Muscle layer of colon (tissue), 2 donors: Measurements from ENCODE around the gene SAP130.

Experiments
- H3K27ac ChIP-seq: one replicate; pipeline ENCODE4 v1.7.0; 2013; ENCODE audit warnings: low read depth, mild to moderate bottlenecking, low read length, moderate library complexity
- H3K27me3 ChIP-seq, 2 donors: one replicate each; pipeline ENCODE4 v1.7.0; 2013; ENCODE audit warnings: low read length in 2 of 2, mild to moderate bottlenecking in 2 of 2; ENCODE audit not compliant: insufficient read depth in 2 of 2, control insufficient read depth in 1 of 2
- H3K36me3 ChIP-seq: one replicate; pipeline ENCODE4 v1.7.0; 2013; ENCODE audit warnings: mild to moderate bottlenecking, low read length; ENCODE audit not compliant: insufficient read depth
- H3K4me1 ChIP-seq: one replicate; pipeline ENCODE4 v1.7.0; 2013; ENCODE audit warnings: mild to moderate bottlenecking, low read length; ENCODE audit not compliant: insufficient read depth
- H3K4me3 ChIP-seq, 2 donors: one replicate each; pipeline ENCODE4 v1.7.0; 2013; ENCODE audit warnings: low read length in 2 of 2, low read depth in 1 of 2, mild to moderate bottlenecking in 1 of 2, moderate library complexity in 1 of 2
- H3K9ac ChIP-seq: one replicate; pipeline ENCODE4 v1.7.0; 2013; ENCODE audit warnings: low read length
- H3K9me3 ChIP-seq: one replicate; pipeline ENCODE4 v1.7.0; 2013; ENCODE audit warnings: mild to moderate bottlenecking, low read length
- donor health status: abdominal sarcoma.
- donor health status: Adenocarcinoma of cecum.

The SAP130 gene

DNA sequence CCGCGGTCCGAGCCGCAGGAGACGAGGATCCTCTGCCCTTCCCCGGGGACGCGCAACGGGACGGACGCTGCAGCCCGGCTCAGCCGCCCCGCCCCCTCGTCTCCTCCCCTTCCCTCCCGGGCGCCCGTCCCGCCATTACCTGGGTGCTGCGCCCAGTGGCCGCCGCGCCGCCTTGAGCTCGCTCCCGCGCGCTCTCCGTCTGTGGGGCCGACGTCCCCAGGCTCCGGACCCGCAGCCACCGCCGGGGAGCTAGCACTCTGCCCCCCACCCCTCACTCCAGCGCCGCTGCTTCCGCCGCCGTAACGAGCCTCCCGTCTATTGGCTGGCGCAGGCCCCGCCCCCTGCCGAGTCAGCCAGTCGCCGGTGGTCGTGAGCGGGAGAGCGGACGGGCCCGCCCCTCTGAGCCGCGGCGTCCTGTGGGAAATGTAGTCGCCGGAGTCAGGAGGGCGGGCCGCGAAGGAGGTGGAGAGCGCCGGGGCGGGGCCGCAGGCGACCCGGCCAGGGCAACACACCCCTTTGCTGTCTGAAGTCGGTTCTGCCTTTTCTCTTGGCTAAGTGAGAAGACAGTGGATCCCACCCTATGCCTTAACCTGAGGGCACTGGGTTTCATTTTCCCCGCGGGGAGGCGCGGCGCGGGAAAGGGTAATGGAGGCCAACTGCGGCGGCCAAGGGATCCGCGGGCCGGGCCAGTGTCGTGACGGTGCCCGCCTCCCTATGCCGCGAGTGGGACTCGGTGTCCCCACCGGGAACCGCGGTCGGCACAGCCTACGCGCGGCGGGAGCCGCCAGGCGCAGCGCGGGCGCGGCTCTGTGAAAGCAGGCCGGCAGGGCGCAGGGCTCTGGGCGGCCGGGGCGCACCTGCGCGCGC, at the start of gene SAP130:
Gene SAP130 (minus strand): TSS at position 259 of the 867 bp plus-strand sequence. CDS start 1,767 bp downstream, outside the sequence.
- Histone ChIP-seq H3K36me3 (no peaks in the 10 kb centered on the region), H3K4me3 (peak within 1 kb of the TSS; percentile 71 to 78), H3K27ac (peak within 1 kb of the TSS; percentile 88), H3K9me3 (no peaks in the 10 kb centered on the region), H3K4me1 (peaks cover 11% of the 10 kb centered on the region), H3K27me3 (no peaks in the 10 kb centered on the region), H3K9ac (peak within 1 kb of the TSS; percentile 59)

DNA sequence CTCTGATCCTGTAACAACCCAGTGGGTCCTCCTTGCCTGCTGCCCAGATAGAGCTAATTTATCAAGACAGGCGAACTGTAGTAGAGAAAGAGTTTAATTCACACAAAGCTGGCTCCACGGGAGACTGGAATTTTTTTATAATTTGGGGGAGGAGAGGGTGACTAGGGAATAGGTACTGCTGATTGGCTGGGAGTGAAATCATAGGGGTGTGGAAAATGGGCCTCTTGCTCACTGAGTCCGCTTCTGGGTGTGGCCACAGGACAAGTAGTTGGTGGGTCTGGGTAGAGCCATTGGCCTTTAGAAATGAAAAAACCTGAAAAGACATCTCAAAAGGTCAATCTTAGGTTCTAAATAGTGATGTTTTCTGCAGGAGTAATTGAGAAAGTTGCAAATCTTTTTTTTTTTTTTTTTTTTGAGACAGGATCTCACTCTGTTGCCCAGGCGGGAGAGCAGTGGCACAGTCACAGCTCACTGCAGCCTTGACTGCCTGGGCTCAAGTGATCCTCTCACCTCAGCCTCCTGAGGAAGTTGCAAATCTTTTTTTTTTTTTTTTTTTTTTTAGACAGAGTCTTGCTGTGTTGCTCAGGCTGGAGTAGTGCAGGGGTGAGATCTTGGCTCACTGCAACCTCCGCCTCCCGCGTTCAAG, 48.7 kb upstream of the SAP130 start:
- Histone ChIP-seq H3K4me3 (no peak overlapping the region), H3K27ac (no peak overlapping the region), H3K36me3 (no peaks in the 10 kb centered on the region), H3K4me1 (no peaks in the 10 kb centered on the region), H3K9me3 (no peaks in the 10 kb centered on the region), H3K27me3 (no peaks in the 10 kb centered on the region), H3K9ac (no peak overlapping the region)

DNA sequence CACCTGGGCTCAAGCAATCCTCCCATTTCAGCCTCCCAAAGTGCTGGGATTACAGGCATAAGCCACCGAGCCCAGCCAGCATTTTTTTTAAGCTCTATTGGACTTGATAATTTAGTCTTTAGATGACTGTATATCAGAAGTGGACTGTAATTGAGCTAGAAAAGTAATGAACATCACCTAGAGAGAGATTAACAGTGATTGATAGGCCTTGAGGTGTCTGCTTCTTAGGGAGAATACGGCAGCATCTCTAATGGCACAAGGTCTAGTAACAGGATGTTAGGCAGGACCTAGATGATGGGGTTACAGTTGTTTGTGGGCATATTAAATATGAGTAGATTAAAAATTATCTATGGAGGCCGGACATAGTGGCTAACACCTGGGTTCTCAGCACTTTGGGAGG, 45.4 kb upstream of the SAP130 start:
- Histone ChIP-seq H3K36me3 (no peaks in the 10 kb centered on the region), H3K4me3 (no peak overlapping the region), H3K9ac (no peak overlapping the region), H3K27ac (no peak overlapping the region), H3K9me3 (no peaks in the 10 kb centered on the region), H3K27me3 (no peaks in the 10 kb centered on the region), H3K4me1 (no peaks in the 10 kb centered on the region)

DNA sequence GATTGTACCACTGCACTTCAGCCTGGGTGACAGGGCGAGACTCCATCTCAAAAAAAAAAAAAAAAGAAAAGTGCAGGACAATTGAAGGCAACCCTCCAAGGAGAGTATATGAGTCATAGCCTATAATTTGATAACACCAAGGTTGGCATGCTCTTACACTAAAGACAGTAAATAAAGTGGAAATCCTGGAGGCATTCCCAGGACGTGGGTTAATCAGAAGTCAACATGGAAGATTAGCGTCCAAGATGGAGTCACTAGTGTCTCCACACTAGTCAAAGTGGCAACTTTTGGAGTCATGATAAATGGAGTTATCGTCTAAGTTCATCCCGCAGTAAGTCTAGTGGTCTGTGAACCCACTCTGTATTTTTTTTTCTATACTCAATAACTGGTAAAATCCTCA, 41.9 kb upstream of the SAP130 start:
- Histone ChIP-seq H3K9me3 (no peaks in the 10 kb centered on the region), H3K4me3 (no peak overlapping the region), H3K27ac (no peak overlapping the region), H3K27me3 (no peaks in the 10 kb centered on the region), H3K4me1 (no peaks in the 10 kb centered on the region), H3K9ac (no peak overlapping the region), H3K36me3 (no peaks in the 10 kb centered on the region)

DNA sequence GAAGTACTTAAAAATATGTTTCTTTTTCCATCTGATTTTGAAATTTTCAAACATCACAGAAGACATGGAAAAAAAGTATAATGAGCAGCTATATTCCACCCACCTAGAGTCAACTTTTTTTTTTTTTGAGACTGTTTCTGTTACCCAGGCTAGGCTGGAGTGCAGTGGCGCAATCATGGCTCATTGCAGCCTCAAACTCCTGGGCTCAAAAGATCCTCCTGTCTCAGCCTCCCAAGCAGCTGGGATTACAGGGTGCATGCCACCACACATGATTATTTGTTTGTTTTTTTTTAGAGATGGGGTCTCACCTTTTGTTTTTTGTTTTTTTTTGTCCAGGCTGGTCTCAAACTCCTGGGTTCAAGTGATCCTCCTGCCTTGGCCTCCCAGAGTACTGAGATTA, 36.5 kb upstream of the SAP130 start:
- no peaks in the 10 kb centered on the region for H3K9me3 ChIP-seq
- H3K27me3 ChIP-seq: no peaks in the 10 kb centered on the region

DNA sequence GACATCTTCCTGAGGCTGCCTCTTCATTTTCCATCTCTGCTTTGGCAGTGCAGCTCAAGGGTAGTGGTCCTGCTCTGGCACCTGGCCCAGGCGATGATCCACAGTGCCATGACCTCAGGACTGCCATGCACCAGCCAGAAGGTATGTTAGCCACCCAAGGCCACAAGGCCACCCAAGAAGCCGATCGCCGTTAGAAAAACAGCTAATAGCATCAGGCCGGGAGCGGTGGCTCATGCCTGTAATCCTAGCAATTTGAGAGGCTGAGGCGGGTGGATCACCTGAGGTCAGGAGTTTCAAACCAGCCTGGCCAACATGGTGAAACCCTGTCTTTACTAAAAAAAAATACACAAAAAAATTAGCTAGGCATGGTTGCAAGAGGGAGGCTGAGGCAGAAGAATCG, 34.7 kb upstream of the SAP130 start:
- no peaks in the 10 kb centered on the region for H3K36me3 ChIP-seq
- no peaks in the 10 kb centered on the region for H3K27me3 ChIP-seq
- no peaks in the 10 kb centered on the region for H3K9me3 ChIP-seq
- H3K9ac ChIP-seq: no peak overlapping the region
- H3K4me3 ChIP-seq: no peak overlapping the region
- H3K27ac ChIP-seq: no peak overlapping the region
- H3K4me1 ChIP-seq: no peaks in the 10 kb centered on the region

More for the DNA sequence above, 36.5 kb upstream of the SAP130 start:
- no peak overlapping the region for H3K27ac ChIP-seq
- H3K4me3 ChIP-seq: no peak overlapping the region
- no peak overlapping the region for H3K9ac ChIP-seq
- no peaks in the 10 kb centered on the region for H3K36me3 ChIP-seq
- H3K4me1 ChIP-seq: no peaks in the 10 kb centered on the region

DNA sequence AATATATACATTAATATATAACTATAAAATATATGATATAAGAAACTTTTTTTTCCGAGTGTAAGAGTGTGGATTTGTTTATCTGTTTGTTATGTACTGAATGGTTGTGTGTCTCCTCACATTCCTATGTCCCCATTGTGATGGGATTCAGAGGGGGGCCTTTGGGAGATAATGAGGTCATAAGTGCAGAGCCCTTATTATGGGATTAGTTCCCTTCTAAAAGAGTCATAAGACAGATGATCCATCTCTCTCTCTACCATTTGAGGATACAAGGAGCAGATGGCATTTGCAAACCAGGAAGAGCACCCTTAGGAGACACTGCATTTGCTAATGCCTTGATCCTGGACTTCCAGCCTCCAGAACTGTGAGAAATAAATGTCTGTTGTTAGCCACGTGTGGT, 30.3 kb upstream of the SAP130 start:
- Histone ChIP-seq H3K9me3 (no peaks in the 10 kb centered on the region), H3K9ac (no peak overlapping the region)

DNA sequence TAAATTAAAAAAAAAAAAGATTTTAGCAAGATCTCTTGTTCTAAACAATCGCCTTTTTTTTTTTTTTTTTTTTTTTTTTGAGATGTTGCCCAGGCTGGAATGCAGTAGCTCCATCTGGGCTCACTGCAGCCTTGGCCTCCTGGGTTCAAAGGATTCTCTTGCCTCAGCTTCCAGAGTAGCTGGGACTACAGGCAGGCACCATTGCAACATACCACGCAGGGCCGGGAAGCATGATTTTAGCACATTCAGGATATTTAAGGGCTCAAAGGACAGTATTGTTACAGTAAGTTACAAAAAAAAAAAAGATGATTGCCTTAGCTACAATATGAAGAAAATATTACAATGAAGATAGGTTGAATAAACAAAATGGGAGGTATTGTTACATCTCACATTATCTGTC, 29.5 kb upstream of the SAP130 start:
- no peak overlapping the region for H3K9ac ChIP-seq
- no peaks in the 10 kb centered on the region for H3K4me1 ChIP-seq
- no peak overlapping the region for H3K27ac ChIP-seq
- H3K36me3 ChIP-seq: no peaks in the 10 kb centered on the region
- H3K9me3 ChIP-seq: no peaks in the 10 kb centered on the region
- H3K4me3 ChIP-seq: no peak overlapping the region
- no peaks in the 10 kb centered on the region for H3K27me3 ChIP-seq

More for the DNA sequence above, 30.3 kb upstream of the SAP130 start:
- no peaks in the 10 kb centered on the region for H3K4me1 ChIP-seq
- no peak overlapping the region for H3K4me3 ChIP-seq
- H3K27me3 ChIP-seq: no peaks in the 10 kb centered on the region
- no peak overlapping the region for H3K27ac ChIP-seq
- no peaks in the 10 kb centered on the region for H3K36me3 ChIP-seq

DNA sequence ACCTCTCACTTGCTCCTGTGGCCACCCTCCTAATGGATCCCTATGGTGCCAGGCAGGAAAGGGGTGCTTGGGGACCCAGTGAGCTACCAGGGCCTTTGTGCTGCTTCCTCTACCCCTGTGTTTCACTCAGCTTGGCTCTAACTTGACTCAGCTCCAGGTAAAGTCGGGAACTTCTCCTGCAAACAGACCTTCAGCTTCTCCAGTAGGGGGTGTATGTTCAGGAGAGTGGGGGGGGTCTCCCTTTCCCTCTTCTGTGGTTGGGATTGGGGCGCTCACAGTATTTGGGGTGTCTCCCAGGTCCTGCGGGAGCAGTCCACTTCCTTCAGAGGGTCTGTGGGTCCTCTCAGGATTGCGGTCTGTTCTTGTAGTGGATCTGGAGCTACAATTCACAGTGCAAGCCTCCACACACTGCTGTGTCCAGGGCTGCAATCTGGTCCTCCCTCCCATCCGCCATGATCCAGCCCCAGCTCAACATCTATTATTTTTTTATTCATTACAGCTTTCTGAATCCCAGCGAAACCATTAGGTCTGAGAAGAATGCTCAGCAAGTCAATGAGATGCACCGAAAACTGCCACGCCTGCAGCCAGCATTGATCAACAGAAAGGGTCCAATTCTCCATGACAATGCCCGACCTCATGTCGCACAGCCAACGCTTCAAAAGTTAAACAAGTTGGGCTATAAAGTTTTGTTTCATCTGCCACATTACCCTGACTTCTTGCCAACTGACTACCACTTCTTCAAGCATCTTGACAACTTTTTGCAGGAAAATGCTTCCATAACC, 26.4 kb upstream of the SAP130 start:
- Histone ChIP-seq H3K27ac (no peak overlapping the region), H3K9me3 (no peaks in the 10 kb centered on the region), H3K4me1 (no peaks in the 10 kb centered on the region), H3K9ac (no peak overlapping the region), H3K36me3 (no peaks in the 10 kb centered on the region), H3K4me3 (no peak overlapping the region), H3K27me3 (no peaks in the 10 kb centered on the region)

DNA sequence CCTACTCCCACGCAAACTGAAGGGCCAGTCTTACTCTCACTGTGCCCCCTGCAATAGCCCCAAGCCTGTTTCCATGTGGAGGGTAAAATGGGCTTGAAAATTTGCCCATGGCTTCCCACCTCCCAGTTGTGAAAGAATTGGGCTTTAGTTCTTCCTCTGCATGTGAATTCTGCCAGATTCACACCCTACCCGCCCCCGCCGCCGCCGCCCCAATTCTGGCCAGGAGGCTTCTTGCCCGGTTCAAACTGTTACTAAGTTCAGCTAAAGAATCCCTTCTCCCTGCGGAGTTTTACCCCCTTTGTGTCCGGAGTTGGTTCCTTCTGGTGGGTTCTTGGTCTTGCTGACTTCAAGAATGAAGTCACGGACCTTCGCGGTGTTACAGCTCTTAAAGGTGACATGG, 25.5 kb upstream of the SAP130 start:
- Histone ChIP-seq H3K4me3 (no peak overlapping the region), H3K36me3 (no peaks in the 10 kb centered on the region), H3K9me3 (no peaks in the 10 kb centered on the region), H3K9ac (no peak overlapping the region), H3K4me1 (no peaks in the 10 kb centered on the region), H3K27me3 (no peaks in the 10 kb centered on the region), H3K27ac (no peak overlapping the region)

DNA sequence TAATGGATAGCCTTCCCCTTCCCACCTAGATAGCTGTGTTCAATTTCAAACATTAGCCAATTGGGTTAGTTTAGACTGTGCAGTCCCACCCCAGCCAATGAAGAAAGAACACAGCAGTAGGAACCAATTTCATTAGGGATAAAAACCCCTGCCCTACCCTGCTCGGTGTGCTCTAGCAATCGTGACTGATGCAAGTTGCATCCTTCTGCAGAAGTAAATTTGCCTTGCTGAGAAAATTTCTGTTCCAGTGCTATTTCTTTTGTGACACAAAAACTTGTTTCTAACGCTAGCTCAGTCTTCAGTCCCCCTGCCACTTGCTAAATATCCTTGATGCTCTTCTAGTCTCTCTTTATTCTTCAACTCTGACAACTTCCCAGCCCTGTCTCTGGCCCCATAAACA, 15.2 kb upstream of the SAP130 start:
- H3K27ac ChIP-seq: no peak overlapping the region
- no peak overlapping the region for H3K4me3 ChIP-seq
- H3K4me1 ChIP-seq: no peaks in the 10 kb centered on the region
- H3K9me3 ChIP-seq: peaks cover under 1% of the 10 kb centered on the region
- H3K36me3 ChIP-seq: no peaks in the 10 kb centered on the region
- H3K27me3 ChIP-seq: no peaks in the 10 kb centered on the region
- H3K9ac ChIP-seq: no peak overlapping the region
